ENCODE measurements around the gene NPR3. TPM values are rescaled to one million over a fixed set of nuclear protein-coding genes. Genes with fewer than 3 reads are reported as not detected.

NPR3 gene
- total RNA-seq, 1 experiment from 2014 or later = not detected

GRCh38 chr5:32839106-32839505 lies 128.0 kb downstream of the NPR3 start:
- H2BK20ac ChIP-seq (ENCODE audit: low read depth, low read length, poor library complexity, severe bottlenecking) = no peak overlapping the region
- no peak overlapping the region for H2AK5ac ChIP-seq (ENCODE audit: insufficient read length, low read length)
- no peak overlapping the region for H3K18ac ChIP-seq (ENCODE audit: insufficient read length, low read depth, low read length)
- H4K8ac ChIP-seq (replicated peaks; ENCODE audit: insufficient read length, low read depth, low read length) = no peak overlapping the region
- Mint-ChIP-seq H3K4me3 (no peak overlapping the region), H3K27ac (no peak overlapping the region), H3K4me1 (no peaks in the 10 kb centered on the region), H3K27me3 (ENCODE audit: low read depth) (no peaks in the 10 kb centered on the region; the same call in 1 of the 2 replicates), H3K36me3 (ENCODE audit: insufficient read depth in 1 of 3, low read depth in 3 of 3) (no peaks in the 10 kb centered on the region), H3K9me3 (no peaks in the 10 kb centered on the region)
- H3K4ac ChIP-seq (ENCODE audit: low read depth, low read length) = no peak overlapping the region
- TF ChIP-seq CTCF (conservative IDR thresholded peaks at IDR 0.05) = no peak
- H4K91ac ChIP-seq (ENCODE audit: insufficient read length, low read depth, low read length) = no peak overlapping the region
- no peak overlapping the region for H3K4me2 ChIP-seq (ENCODE audit: insufficient read depth, insufficient read length, low read length)
- no peaks in the 10 kb centered on the region for H3K79me2 ChIP-seq (ENCODE audit: insufficient read depth, low read length)
- no peaks in the 10 kb centered on the region for H3K23me2 ChIP-seq (ENCODE audit: insufficient read length, low read depth, low read length, poor library complexity, severe bottlenecking)
- DNase-seq = no peak
- H3K27ac ChIP-seq (ENCODE audit: insufficient read length, low read depth, low read length) = no peak overlapping the region
- no peak overlapping the region for H2BK5ac ChIP-seq (ENCODE audit: insufficient read length, low read length)
- WGBS (ENCODE audit: extremely low coverage, insufficient read length, low lambda C conversion rate) = no CpG with 5 or more reads among the region's 2 CpGs
- H3K27me3 ChIP-seq (ENCODE audit: insufficient read depth, low read length) = no peaks in the 10 kb centered on the region
- H2BK15ac ChIP-seq (ENCODE audit: low read depth, low read length) = no peak overlapping the region
- H3K14ac ChIP-seq (ENCODE audit: insufficient read depth, low read length) = no peak overlapping the region
- H3K9ac ChIP-seq (ENCODE audit: extremely low read depth, insufficient read length, low read length) = no peak overlapping the region
- H3K79me1 ChIP-seq (ENCODE audit: insufficient read depth, low read depth, low read length, poor library complexity, severe bottlenecking) = no peaks in the 10 kb centered on the region
- no peaks in the 10 kb centered on the region for H4K20me1 ChIP-seq (ENCODE audit: control insufficient read depth, insufficient read depth, insufficient read length)
- no peak overlapping the region for H2AFZ ChIP-seq (ENCODE audit: low read length)
- no peak overlapping the region for H4K5ac ChIP-seq (ENCODE audit: insufficient read length, low read depth, low read length)
- no peak overlapping the region for H3K56ac ChIP-seq (ENCODE audit: insufficient read length, low read depth, low read length)
- no peak overlapping the region for H3T11ph ChIP-seq (ENCODE audit: low read length)
- H3K9me3 ChIP-seq (ENCODE audit: control insufficient read depth, low read depth, low read length) = no peaks in the 10 kb centered on the region
- no peak overlapping the region for H3K23ac ChIP-seq (ENCODE audit: insufficient read length, low read depth, low read length)
- no peak overlapping the region for H2BK120ac ChIP-seq (ENCODE audit: low read depth, low read length, poor library complexity, severe bottlenecking)
- H2BK12ac ChIP-seq (ENCODE audit: insufficient read length, low read depth, low read length) = no peak overlapping the region
- H3K4me1 ChIP-seq (ENCODE audit: insufficient read depth, low read length) = no peaks in the 10 kb centered on the region

All from H9 (cell line).